GM12864 (cell line): ENCODE data around the gene OR4X2.
"Not testable (repeated sequence)": the region's sequence is repeated elsewhere in the genome, so short reads cannot be mapped to it uniquely, and the experiment has no call there.

Source experiments
- DNase-seq: peaks from one replicate; pipeline ENCODE4 v3.0.0-alpha.2; 2011; ENCODE audit warnings: low read depth
- H3K4me3 ChIP-seq: 2 replicates; pipeline ENCODE4 v1.5.1; 2011; ENCODE audit warnings: mild to moderate bottlenecking, low read depth, low read length, control low read depth
- CTCF ChIP-seq: IDR thresholded peaks from 2 replicates; pipeline ENCODE4 v1.5.1; 2011; ENCODE audit warnings: low read depth, mild to moderate bottlenecking, moderate library complexity, low read length, control low read depth, inconsistent platforms; ENCODE audit errors: missing control alignments

Gene OR4X2, protein sequence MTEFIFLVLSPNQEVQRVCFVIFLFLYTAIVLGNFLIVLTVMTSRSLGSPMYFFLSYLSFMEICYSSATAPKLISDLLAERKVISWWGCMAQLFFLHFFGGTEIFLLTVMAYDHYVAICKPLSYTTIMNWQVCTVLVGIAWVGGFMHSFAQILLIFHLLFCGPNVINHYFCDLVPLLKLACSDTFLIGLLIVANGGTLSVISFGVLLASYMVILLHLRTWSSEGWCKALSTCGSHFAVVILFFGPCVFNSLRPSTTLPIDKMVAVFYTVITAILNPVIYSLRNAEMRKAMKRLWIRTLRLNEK

GRCh38 chr11:48244804-48245203 is at the start of gene OR4X2:
Gene OR4X2, plus strand, starts transcription at chr11:48245104. Its CDS starts 0 bp downstream, at chr11:48245104.
- H3K4me3 ChIP-seq: no peak within 1 kb of the TSS
- no peak for DNase-seq
- no peak for TF ChIP-seq CTCF

- no peak for TF ChIP-seq CTCF
- no peak overlapping the region for H3K4me3 ChIP-seq
- no peak for DNase-seq
Measured at GRCh38 chr11:48207881-48208280, 37.0 kb upstream of the OR4X2 start.

- TF ChIP-seq CTCF: peak; percentile 16
- H3K4me3 ChIP-seq: no peak overlapping the region
- DNase-seq: no peak
Measured at GRCh38 chr11:48210052-48210451, 34.9 kb upstream of the OR4X2 start.

DNA sequence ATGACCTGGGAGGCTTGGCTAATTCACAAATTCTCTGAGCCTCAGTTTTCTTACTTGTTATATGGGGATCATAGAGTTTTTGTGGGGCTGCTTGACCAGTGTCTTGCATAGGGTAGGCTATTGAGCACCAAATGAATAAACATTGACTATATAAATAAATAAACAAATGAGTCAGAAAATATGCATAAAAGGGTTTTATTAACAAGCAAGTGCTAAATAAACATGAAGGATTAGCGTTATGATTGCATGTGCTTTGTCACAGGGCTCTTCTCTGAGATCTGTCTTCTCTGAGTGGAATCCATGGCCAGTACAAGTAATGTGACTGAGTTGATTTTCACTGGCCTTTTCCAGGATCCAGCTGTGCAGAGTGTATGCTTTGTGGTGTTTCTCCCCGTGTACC is 28.4 kb upstream of the OR4X2 start, which contains the start of gene OR4B1:
Gene OR4B1, plus strand, starts transcription at position 301 of the 400 bp plus-strand sequence. Its CDS starts 0 bp downstream, at position 301.
- no peak for TF ChIP-seq CTCF
- no peak for DNase-seq
- no peak within 1 kb of the TSS for H3K4me3 ChIP-seq

DNA sequence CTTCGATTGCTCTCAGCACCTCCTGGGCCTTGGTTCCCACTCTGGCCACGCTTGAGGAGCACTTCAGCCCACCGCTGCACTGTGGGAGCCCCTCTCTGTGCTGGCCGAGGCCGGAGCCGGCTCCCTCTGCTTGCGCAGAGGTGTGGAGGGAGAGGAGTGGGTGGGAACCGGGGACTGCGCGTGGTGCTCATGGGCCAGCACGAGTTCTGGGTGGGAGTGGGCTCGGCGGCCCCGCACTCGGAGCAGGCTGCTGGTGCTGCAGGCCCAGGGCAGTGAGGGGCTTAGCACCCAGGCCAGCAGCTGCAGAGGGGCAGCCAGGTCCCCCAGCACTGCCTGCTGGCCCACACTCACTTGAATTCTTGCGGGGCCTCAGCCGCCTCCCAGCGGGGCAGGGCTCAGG is 16.1 kb upstream of the OR4X2 start:
- no peak overlapping the region for H3K4me3 ChIP-seq
- no peak for DNase-seq
- TF ChIP-seq CTCF: no peak

GRCh38 chr11:48230057-48230456 is 14.8 kb upstream of the OR4X2 start:
- not testable (repeated sequence) for DNase-seq, H3K4me3 ChIP-seq

DNA sequence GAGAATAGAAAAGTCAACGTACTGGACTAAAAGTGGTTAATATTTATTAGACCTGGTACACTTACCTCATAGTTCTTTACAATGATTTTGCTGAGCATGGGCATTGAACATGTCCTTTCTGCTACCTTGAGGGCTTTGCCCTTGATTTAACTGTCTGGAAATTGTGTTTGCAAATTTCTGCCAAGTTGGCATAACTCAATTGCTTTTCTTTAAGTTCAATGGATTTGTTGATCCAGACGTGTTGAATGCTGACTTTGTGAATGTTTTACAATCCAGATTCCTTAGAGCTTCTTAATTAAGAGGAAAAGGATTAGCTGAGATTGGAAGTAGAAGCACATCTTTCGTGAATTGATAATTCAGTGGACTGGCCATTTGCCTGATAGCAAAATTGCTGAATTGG is 7.2 kb upstream of the OR4X2 start:
- DNase-seq: no peak
- no peak for TF ChIP-seq CTCF
- no peak overlapping the region for H3K4me3 ChIP-seq

DNA sequence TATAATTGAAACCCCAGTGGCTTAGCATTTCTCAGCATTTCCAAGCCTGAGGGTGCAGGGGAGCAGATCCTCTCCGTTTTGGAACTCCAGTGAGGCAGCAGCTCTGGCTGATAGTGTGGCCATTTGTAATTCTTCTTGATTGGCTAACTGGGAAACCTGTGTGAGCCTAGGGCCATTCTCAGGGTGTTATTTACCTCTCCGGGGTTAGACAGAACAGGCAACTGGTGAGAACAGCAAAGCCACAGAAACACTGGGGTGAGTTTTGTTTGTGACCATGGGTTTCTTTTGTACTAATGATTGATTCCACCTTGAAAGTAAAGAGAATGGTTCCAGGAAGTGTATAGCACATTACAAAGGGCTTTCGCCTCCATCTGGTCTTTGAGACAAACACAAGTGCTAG is 2.4 kb upstream of the OR4X2 start:
- H3K4me3 ChIP-seq: no peak overlapping the region
- DNase-seq: no peak
- TF ChIP-seq CTCF: no peak
